DND-41 (cell line): Measurements from ENCODE around the gene FUOM.

ENCODE experiments used
- ATAC-seq: fragments of 200-7000 bp; cut with Tn5 transposase; 3 replicates; pipeline ENCODE4 v1.9.1; 2021; ENCODE audit warnings: low read depth; ENCODE audit not compliant: insufficient read depth
- DNase-seq: peaks from one replicate; pipeline ENCODE4 v3.0.0-alpha.2; 2020
- H2AFZ ChIP-seq: 2 replicates; pipeline ENCODE4 v1.6.0; 2012; ENCODE audit warnings: low read depth, low read length
- H3K27ac ChIP-seq: 2 replicates; pipeline ENCODE4 v1.5.1; 2012; ENCODE audit warnings: low read length, inconsistent platforms
- H3K27me3 ChIP-seq: fragments of 200-600 bp; sonication (generic); 2 replicates; pipeline ENCODE4 v1.6.0; 2012; ENCODE audit warnings: low read length, mild to moderate bottlenecking, inconsistent platforms; ENCODE audit not compliant: insufficient read depth, poor library complexity
- H3K36me3 ChIP-seq: 2 replicates; pipeline ENCODE4 v1.5.1; 2012; ENCODE audit warnings: low read length, inconsistent platforms; ENCODE audit not compliant: insufficient read depth
- H3K4me1 ChIP-seq: 2 replicates; pipeline ENCODE4 v1.5.1; 2012; ENCODE audit warnings: mild to moderate bottlenecking, low read length; ENCODE audit not compliant: insufficient read depth
- H3K4me2 ChIP-seq: 2 replicates; pipeline ENCODE4 v1.6.0; 2012; ENCODE audit warnings: mild to moderate bottlenecking, moderate library complexity, low read length, inconsistent platforms; ENCODE audit not compliant: insufficient read depth
- H3K4me3 ChIP-seq, 2 experiments: fragments of 200-600 bp in 1 of 2; shearing (Covaris generic) in 1 of 2; 2 replicates each; pipeline ENCODE4 v1.5.1; 2012 to 2016; ENCODE audit warnings: inconsistent platforms in 2 of 2, low read length in 2 of 2, mild to moderate bottlenecking in 2 of 2, low read depth in 1 of 2, moderate library complexity in 1 of 2
- H3K79me2 ChIP-seq: 2 replicates; pipeline ENCODE4 v1.6.0; 2012; ENCODE audit warnings: low read length, inconsistent platforms; ENCODE audit not compliant: insufficient read depth
- H3K9ac ChIP-seq: 2 replicates; pipeline ENCODE4 v1.6.0; 2012; ENCODE audit warnings: low read depth, mild to moderate bottlenecking, inconsistent platforms, low read length, moderate library complexity
- H3K9me3 ChIP-seq: 2 replicates; pipeline ENCODE4 v1.5.1; 2012; ENCODE audit warnings: low read length, moderate library complexity, mild to moderate bottlenecking, inconsistent platforms; ENCODE audit not compliant: insufficient read depth, severe bottlenecking
- H4K20me1 ChIP-seq: 2 replicates; pipeline ENCODE4 v1.6.0; 2012; ENCODE audit warnings: low read length; ENCODE audit not compliant: insufficient read depth
- EZH2 ChIP-seq: IDR thresholded peaks from 3 replicates; pipeline ENCODE4 v1.6.1; 2012; ENCODE audit warnings: borderline replicate concordance, low read depth, mild to moderate bottlenecking, moderate library complexity, low read length, inconsistent platforms; ENCODE audit not compliant: severe bottlenecking
- TF ChIP-seq, protein P1 (sequence below): IDR thresholded peaks from 2 replicates; pipeline ENCODE4 v1.5.1; 2012; ENCODE audit warnings: borderline replicate concordance, low read length, moderate library complexity, mild to moderate bottlenecking; ENCODE audit not compliant: poor library complexity, severe bottlenecking; ENCODE audit errors: extremely low read depth

The FUOM gene

GRCh38 chr10:133306941-133307379 is 50.9 kb downstream of the FUOM start:
- ATAC-seq: no peak
- Histone ChIP-seq H3K4me2 (peak overlapping the region; percentile 97), H3K9ac (peak overlapping the region; percentile 97), H3K36me3 (peaks cover 40% of the 10 kb centered on the region), H3K9me3 (no peaks in the 10 kb centered on the region), H3K4me1 (peaks cover 31% of the 10 kb centered on the region), H3K27me3 (no peaks in the 10 kb centered on the region), H3K79me2 (peaks cover 65% of the 10 kb centered on the region), H4K20me1 (peaks cover 73% of the 10 kb centered on the region), H2AFZ (no peak overlapping the region), H3K27ac (peak overlapping the region; percentile 98; the same call in 1 of the 2 replicates), H3K4me3 (peak overlapping the region in 1 of 2 experiments; percentile 91; a peak in 2 of 4 replicates)
- TF ChIP-seq, protein P1, sequence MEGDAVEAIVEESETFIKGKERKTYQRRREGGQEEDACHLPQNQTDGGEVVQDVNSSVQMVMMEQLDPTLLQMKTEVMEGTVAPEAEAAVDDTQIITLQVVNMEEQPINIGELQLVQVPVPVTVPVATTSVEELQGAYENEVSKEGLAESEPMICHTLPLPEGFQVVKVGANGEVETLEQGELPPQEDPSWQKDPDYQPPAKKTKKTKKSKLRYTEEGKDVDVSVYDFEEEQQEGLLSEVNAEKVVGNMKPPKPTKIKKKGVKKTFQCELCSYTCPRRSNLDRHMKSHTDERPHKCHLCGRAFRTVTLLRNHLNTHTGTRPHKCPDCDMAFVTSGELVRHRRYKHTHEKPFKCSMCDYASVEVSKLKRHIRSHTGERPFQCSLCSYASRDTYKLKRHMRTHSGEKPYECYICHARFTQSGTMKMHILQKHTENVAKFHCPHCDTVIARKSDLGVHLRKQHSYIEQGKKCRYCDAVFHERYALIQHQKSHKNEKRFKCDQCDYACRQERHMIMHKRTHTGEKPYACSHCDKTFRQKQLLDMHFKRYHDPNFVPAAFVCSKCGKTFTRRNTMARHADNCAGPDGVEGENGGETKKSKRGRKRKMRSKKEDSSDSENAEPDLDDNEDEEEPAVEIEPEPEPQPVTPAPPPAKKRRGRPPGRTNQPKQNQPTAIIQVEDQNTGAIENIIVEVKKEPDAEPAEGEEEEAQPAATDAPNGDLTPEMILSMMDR: no peak
- TF ChIP-seq EZH2: no peak
- DNase-seq: no peak

GRCh38 chr10:133306097-133306476 is 51.7 kb downstream of the FUOM start:
- ATAC-seq (no peak), DNase-seq (no peak)
- Histone ChIP-seq H3K27ac (no peak overlapping the region), H4K20me1 (peaks cover 73% of the 10 kb centered on the region), H3K36me3 (peaks cover 34% of the 10 kb centered on the region), H3K9me3 (no peaks in the 10 kb centered on the region), H3K4me3 (no peak overlapping the region), H3K79me2 (peaks cover 65% of the 10 kb centered on the region), H3K4me1 (peaks cover 31% of the 10 kb centered on the region), H3K4me2 (no peak overlapping the region), H2AFZ (no peak overlapping the region), H3K27me3 (no peaks in the 10 kb centered on the region), H3K9ac (no peak overlapping the region)
- no peak for TF ChIP-seq EZH2
- TF ChIP-seq, protein P1: no peak
